Neural cell (in vitro differentiated cells): Measurements from ENCODE around the gene HLA-DQB2. TPM values are rescaled to one million over a fixed set of nuclear protein-coding genes. Genes with fewer than 3 reads are reported as not detected.
"Not testable (repeated sequence)": the region's sequence is repeated elsewhere in the genome, so short reads cannot be mapped to it uniquely, and the experiment has no call there.

Source experiments
- H2AFZ ChIP-seq: fragments of 200-600, 300-800 bp; sonication (generic), shearing (Covaris generic); 2 replicates; pipeline ENCODE4 v1.6.0; 2014; ENCODE audit warnings: low read depth, mild to moderate bottlenecking, antibody characterized with exemption, low read length, moderate library complexity
- H3F3A ChIP-seq: fragments of 200-600 bp; shearing (Covaris generic); 2 replicates; pipeline ENCODE4 v1.6.1; 2016; ENCODE audit warnings: mild to moderate bottlenecking, moderate library complexity, mixed read lengths, antibody characterized with exemption, low read length; ENCODE audit not compliant: insufficient read depth, poor library complexity, severe bottlenecking
- H3K27ac ChIP-seq: fragments of 200-600, 300-800 bp; sonication (generic), shearing (Covaris generic); 2 replicates; pipeline ENCODE4 v1.5.1; 2014; ENCODE audit warnings: mild to moderate bottlenecking, low read length, moderate library complexity
- H3K27me3 ChIP-seq: fragments of 300-800, 200-600 bp; sonication (generic), shearing (Covaris generic); 2 replicates; pipeline ENCODE4 v1.6.0; 2014; ENCODE audit warnings: mild to moderate bottlenecking, low read depth, low read length, moderate library complexity; ENCODE audit not compliant: insufficient read depth
- H3K36me3 ChIP-seq: fragments of 300-800, 200-600 bp; sonication (generic), shearing (Covaris generic); 2 replicates; pipeline ENCODE4 v1.5.1; 2014; ENCODE audit warnings: mild to moderate bottlenecking, antibody characterized with exemption, low read length, moderate library complexity; ENCODE audit not compliant: insufficient read depth
- H3K4me2 ChIP-seq: fragments of 300-800, 200-600 bp; sonication (generic), shearing (Covaris generic); 2 replicates; pipeline ENCODE4 v1.6.0; 2014; ENCODE audit warnings: mild to moderate bottlenecking, low read length
- H3K4me3 ChIP-seq: fragments of 300-800, 200-600 bp; sonication (generic), shearing (Covaris generic); 2 replicates; pipeline ENCODE4 v1.5.1; 2014; ENCODE audit warnings: mild to moderate bottlenecking, low read length, moderate library complexity
- H3K79me2 ChIP-seq: fragments of 200-600 bp; shearing (Covaris generic); replicated peaks from 2 replicates; pipeline ENCODE4 v1.6.0; 2014; ENCODE audit warnings: mild to moderate bottlenecking, low read length, moderate library complexity; ENCODE audit not compliant: insufficient read depth
- H3K9ac ChIP-seq: fragments of 300-800, 200-600 bp; sonication (generic), shearing (Covaris generic); 2 replicates; pipeline ENCODE4 v1.6.1; 2016; ENCODE audit warnings: mild to moderate bottlenecking, low read length, mixed read lengths
- H3K9me2 ChIP-seq: fragments of 200-600 bp; shearing (Covaris generic); 2 replicates; pipeline ENCODE4 v1.6.1; 2016; ENCODE audit warnings: mild to moderate bottlenecking, low read length, mixed read lengths; ENCODE audit not compliant: insufficient read depth
- H3K9me3 ChIP-seq: fragments of 200-600, 300-800 bp; sonication (generic), shearing (Covaris generic); 2 replicates; pipeline ENCODE4 v1.6.1; 2016; ENCODE audit warnings: mild to moderate bottlenecking, mixed run types, low read length, moderate library complexity, mixed read lengths
- H4K20me1 ChIP-seq: fragments of 200-600 bp; shearing (Covaris generic); 2 replicates; pipeline ENCODE4 v1.6.1; 2016; ENCODE audit warnings: mild to moderate bottlenecking, mixed run types; ENCODE audit not compliant: insufficient read depth
- CTCF ChIP-seq: fragments of 450-650 bp; IDR thresholded peaks from 2 replicates; pipeline ENCODE4 v1.5.1; 2014; ENCODE audit warnings: antibody characterized with exemption, mild to moderate bottlenecking, moderate library complexity; ENCODE audit not compliant: poor library complexity, severe bottlenecking
- EP300 ChIP-seq: fragments of 450-650 bp; conservative IDR thresholded peaks from 2 replicates; pipeline ENCODE4 v1.6.1; 2014; ENCODE audit warnings: antibody characterized with exemption, mild to moderate bottlenecking, moderate library complexity; ENCODE audit not compliant: poor library complexity, severe bottlenecking
- EZH2 ChIP-seq: fragments of 200-600, 300-800 bp; shearing (Covaris generic), sonication (generic); IDR thresholded peaks from 2 replicates; pipeline ENCODE4 v1.6.1; 2014; ENCODE audit warnings: antibody characterized with exemption, low read length, borderline replicate concordance, mild to moderate bottlenecking; ENCODE audit not compliant: insufficient read depth, poor library complexity, severe bottlenecking
- MXI1 ChIP-seq: fragments of 450-650 bp; conservative IDR thresholded peaks from 2 replicates; pipeline ENCODE4 v1.6.1; 2014; ENCODE audit warnings: antibody characterized with exemption, mild to moderate bottlenecking; ENCODE audit not compliant: poor library complexity, severe bottlenecking
- POLR2AphosphoS5 ChIP-seq: IDR thresholded peaks from 2 replicates; pipeline ENCODE4 v1.6.1; 2012
- RAD21 ChIP-seq: fragments of 450-650 bp; conservative IDR thresholded peaks from 2 replicates; pipeline ENCODE4 v1.6.1; 2014; ENCODE audit warnings: antibody characterized with exemption, mild to moderate bottlenecking, moderate library complexity
- REST ChIP-seq: IDR thresholded peaks from 2 replicates; pipeline ENCODE4 v1.6.1; 2012; ENCODE audit warnings: borderline replicate concordance
- SMC3 ChIP-seq: fragments of 450-650 bp; conservative IDR thresholded peaks from 2 replicates; pipeline ENCODE4 v1.6.1; 2014; ENCODE audit warnings: antibody characterized with exemption, mild to moderate bottlenecking, moderate library complexity; ENCODE audit not compliant: poor library complexity
- TAF1 ChIP-seq: IDR thresholded peaks from 2 replicates; pipeline ENCODE4 v1.6.1; 2012; ENCODE audit warnings: low read depth
- polyA plus RNA-seq: library from polyadenylated mRNA; depleted of rRNA; stranded (reverse); fragments of >200 nt; gene quantifications from 2 replicates; pipeline ENCODE4 v1.2.3, GENCODE V29; 2014

HLA-DQB2 gene
- polyA plus RNA-seq, 1 donor from 2014 or later: not detected

- Histone ChIP-seq H3K27me3 (no peaks in the 10 kb centered on the region), H3K4me2 (no peak overlapping the region), H3K9ac (no peak overlapping the region), H4K20me1 (no peaks in the 10 kb centered on the region), H3K9me3 (no peaks in the 10 kb centered on the region), H3K36me3 (no peaks in the 10 kb centered on the region), H3K4me3 (no peak overlapping the region), H3K79me2 (no peaks in the 10 kb centered on the region), H3F3A (no peaks in the 10 kb centered on the region), H3K27ac (no peak overlapping the region), H3K9me2 (no peaks in the 10 kb centered on the region), H2AFZ (no peak overlapping the region)
- TF ChIP-seq EZH2: no peak
- no peak for TF ChIP-seq MXI1
- no peak for TF ChIP-seq REST
- TF ChIP-seq CTCF: peak; percentile 75
- no peak for TF ChIP-seq TAF1
- no peak for TF ChIP-seq EP300
- peak; percentile 79 for TF ChIP-seq RAD21
- TF ChIP-seq SMC3: peak; percentile 80
Observed at GRCh38 chr6:32785781-32786533, 22.6 kb upstream of the HLA-DQB2 start.

- H2AFZ ChIP-seq: not testable (repeated sequence)
Observed at GRCh38 chr6:32782923-32783322, 19.6 kb upstream of the HLA-DQB2 start.

GRCh38 chr6:32779036-32779435, 15.7 kb upstream of the HLA-DQB2 start:
- Histone ChIP-seq H4K20me1 (no peaks in the 10 kb centered on the region), H2AFZ (no peak overlapping the region), H3K4me3 (no peak overlapping the region), H3K79me2 (no peaks in the 10 kb centered on the region), H3K9me2 (no peaks in the 10 kb centered on the region), H3K4me2 (no peak overlapping the region), H3F3A (no peaks in the 10 kb centered on the region), H3K9me3 (no peaks in the 10 kb centered on the region), H3K27me3 (no peaks in the 10 kb centered on the region), H3K27ac (no peak overlapping the region), H3K9ac (no peak overlapping the region), H3K36me3 (no peaks in the 10 kb centered on the region)
- TF ChIP-seq POLR2AphosphoS5 (no peak), REST (no peak), TAF1 (no peak)

More at GRCh38 chr6:32782923-32783322, 19.6 kb upstream of the HLA-DQB2 start:
- not testable (repeated sequence) for H3K9me3 ChIP-seq, H3K36me3 ChIP-seq, H3K9ac ChIP-seq, H3K27ac ChIP-seq, H3K79me2 ChIP-seq, H3K9me2 ChIP-seq, H3F3A ChIP-seq, H3K4me2 ChIP-seq, H3K4me3 ChIP-seq, H4K20me1 ChIP-seq, H3K27me3 ChIP-seq
